ENCODE data around the gene CCDC154.

DNA sequence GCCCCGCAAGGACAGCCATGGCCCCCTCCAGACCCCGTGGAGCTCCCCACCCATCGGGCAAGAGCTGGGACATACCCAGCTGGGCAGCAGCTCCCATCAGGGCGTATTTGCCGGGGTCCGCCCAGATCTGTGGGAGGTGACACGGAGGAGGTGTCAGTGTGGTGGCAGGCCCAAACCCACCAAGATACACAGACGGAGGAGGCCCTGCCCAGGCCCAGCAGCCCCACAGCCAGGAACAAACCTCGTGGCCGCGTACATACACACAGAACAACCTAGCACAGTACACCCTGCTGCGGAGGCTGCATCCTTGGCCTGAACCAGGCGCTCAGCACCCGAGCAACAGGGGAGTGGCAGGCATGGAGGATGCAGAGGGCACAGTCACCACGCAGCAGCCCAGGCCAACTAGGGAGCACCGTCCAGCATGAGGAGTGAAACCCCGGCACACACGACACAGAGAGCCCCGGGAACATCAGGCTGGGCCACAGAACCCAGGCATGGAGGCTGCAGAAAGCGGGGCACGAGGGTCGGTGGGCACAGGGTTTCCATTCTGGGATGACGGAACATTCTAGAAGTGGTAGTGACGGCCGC is 4.9 kb upstream of the CCDC154 start:
- no peak for TF ChIP-seq SUZ12 (IDR thresholded peaks at IDR 0.05)
- no peak for TF ChIP-seq HDGF (IDR thresholded peaks at IDR 0.05; ENCODE audit: borderline replicate concordance)
- no peak for TF ChIP-seq ARNT (IDR thresholded peaks at IDR 0.05)

Data from HEK293T (cell line).